NT2/D1 (cell line): ENCODE data around the gene CFD.

ENCODE experiments used
- SUZ12 ChIP-seq: IDR thresholded peaks from 2 replicates; pipeline ENCODE4 v1.6.1; 2011; ENCODE audit not compliant: insufficient read length, insufficient read depth; ENCODE audit errors: extremely low read depth
- YY1 ChIP-seq: IDR thresholded peaks from 2 replicates; pipeline ENCODE4 v1.6.1; 2011; ENCODE audit not compliant: insufficient read length, insufficient read depth
- ZNF274 ChIP-seq: IDR thresholded peaks from 2 replicates; pipeline ENCODE4 v1.6.1; 2011; ENCODE audit warnings: mild to moderate bottlenecking, low read depth, low read length

DNA sequence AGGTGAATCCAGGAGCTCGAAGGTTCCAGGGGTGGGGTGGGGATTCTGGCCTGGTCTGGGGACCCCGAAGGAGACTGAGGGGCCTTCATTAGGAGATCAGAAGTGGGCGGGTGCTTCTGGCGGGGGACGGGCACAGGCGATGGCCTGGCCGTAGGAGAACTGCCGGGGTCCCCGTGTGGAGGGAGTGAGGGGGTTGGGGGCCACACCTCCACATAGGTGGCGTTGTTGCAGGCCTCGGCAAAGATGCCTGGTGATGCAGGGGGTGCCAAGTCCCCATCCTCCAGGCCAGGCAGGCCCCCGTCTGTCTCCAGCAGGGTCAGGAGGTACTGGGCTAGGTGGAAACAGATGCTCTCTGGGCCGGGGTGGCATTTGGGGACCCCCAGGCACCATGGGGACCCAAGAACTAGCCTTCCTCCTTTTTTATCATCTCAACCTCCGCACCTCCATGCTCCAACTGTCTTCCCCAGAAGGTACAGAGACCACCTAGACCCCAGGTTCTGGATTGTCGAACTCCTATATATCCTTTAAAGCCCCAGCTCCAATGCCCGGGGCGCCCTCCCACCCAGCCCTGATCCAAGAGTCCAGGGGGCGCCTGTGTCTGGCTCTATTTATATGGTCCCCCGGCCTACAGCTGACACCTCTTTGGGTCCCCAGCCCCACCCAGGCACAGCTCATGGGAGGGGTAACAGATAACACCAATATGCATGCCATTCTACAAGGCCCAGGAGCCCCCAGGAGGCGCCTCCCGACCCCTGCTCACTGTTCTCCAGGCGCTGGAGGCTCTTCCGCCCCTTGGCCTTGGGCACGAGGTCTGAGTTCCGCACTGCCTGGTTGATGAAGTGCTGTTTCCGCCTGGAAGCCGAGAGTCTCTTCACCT lies 42.0 kb downstream of the CFD start:
- TF ChIP-seq ZNF274, result no peak
- TF ChIP-seq YY1, result no peak
- no peak for TF ChIP-seq SUZ12
